Amniotic epithelial cell (primary cell): ENCODE results near the gene IQGAP1.

Experiments used
- DNase-seq: peaks from one replicate; pipeline ENCODE4 v3.0.0-alpha.2; 2010; ENCODE audit warnings: low read depth

The IQGAP1 gene

DNA sequence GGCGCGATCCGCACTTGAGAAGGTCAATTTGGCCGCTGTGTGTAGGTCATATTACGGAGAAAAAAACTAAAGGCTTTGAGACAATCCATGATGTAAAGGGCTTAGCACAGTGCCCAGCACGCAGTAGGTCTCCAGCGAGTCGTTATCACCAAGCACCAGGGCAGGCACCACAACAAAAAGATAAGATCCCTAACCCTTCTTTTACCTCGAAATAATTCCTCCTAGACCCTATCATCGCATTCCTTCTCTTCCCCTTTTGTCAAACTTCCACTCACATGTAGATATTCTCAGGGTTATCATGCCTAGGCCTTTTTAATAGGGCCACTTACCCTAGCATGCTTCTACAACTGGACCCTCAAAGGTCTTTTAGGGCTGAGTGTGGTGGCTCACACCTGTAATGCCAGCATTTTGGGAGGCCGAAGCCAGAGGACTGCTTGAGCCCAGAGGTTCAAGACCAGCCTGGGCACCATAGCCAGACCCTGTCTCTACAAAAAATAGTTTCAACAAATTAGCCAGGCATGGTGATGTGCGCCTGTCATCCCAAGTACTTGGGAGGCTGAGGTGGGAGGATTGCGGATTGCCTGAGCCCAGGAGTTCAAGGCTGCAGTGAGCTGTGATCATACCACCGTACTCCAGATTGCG is 22.5 kb upstream of the IQGAP1 start:
- no peak for DNase-seq

GRCh38 chr15:90367576-90367975 is 20.5 kb upstream of the IQGAP1 start:
- DNase-seq: peak; percentile 31

DNA sequence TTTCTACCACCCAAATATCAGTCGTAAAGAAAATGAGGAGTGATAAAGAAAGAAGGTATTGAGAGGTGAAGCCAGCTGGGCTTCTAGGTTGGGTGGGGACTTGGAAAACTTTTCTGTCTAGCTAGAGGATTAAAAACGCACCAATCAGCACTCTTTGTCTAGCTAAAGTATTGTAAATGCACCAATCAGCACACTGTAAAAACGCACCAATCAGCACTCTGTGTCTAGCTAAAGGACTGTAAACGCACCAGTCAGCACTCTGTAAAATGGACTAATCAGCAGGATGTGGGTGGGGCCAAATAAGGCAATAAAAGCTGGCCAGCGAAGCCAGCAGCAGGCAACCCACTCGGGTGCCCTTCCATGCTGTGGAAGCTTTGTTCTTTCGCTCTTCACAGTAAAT is 13.0 kb upstream of the IQGAP1 start:
- DNase-seq: no peak

GRCh38 chr15:90376789-90377188 is 11.3 kb upstream of the IQGAP1 start:
- no peak for DNase-seq

DNA sequence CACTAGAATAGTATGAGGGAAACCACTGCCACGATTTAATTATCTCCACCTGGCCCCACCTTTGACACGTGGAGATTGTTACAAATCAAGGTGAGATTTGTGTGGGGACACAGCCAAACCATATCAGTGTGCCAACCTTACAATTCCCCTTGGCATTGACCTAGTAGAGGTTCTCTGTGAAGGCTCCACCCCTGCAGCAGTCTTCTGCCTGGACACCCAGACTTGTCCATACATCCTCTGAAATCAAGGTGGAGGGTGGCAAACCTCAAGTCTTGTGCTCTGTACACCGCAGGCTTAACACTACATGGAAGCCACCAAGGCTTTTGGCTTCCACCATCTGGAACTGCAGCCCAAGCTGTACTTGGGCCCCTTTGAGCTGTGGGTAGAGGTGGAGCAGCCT is 8.8 kb upstream of the IQGAP1 start:
- DNase-seq: no peak

DNA sequence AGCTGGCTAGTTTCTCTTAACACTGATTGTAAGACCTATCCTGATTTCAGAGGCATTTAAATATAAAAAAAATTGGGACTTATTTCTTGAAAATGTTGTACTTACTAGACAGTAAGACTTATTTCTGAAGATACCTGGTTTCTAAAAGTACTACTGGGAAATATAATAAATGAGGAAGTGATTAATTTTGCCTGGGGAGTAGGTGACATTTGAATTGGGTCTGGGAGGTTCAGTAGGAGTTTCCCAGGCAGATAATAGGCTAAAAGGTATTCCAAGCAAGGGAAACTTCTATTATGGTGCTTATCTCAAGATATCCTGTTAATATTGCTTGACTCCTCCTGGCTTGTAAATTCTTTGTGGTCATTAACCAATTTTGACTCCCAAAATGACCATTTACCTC is 6.5 kb upstream of the IQGAP1 start:
- no peak for DNase-seq

GRCh38 chr15:90382320-90382719 is 5.7 kb upstream of the IQGAP1 start:
- peak; percentile 53 for DNase-seq

- no peak for DNase-seq
These were observed 1.8 kb upstream of the IQGAP1 start for GRCh38 chr15:90386221-90386620.

DNA sequence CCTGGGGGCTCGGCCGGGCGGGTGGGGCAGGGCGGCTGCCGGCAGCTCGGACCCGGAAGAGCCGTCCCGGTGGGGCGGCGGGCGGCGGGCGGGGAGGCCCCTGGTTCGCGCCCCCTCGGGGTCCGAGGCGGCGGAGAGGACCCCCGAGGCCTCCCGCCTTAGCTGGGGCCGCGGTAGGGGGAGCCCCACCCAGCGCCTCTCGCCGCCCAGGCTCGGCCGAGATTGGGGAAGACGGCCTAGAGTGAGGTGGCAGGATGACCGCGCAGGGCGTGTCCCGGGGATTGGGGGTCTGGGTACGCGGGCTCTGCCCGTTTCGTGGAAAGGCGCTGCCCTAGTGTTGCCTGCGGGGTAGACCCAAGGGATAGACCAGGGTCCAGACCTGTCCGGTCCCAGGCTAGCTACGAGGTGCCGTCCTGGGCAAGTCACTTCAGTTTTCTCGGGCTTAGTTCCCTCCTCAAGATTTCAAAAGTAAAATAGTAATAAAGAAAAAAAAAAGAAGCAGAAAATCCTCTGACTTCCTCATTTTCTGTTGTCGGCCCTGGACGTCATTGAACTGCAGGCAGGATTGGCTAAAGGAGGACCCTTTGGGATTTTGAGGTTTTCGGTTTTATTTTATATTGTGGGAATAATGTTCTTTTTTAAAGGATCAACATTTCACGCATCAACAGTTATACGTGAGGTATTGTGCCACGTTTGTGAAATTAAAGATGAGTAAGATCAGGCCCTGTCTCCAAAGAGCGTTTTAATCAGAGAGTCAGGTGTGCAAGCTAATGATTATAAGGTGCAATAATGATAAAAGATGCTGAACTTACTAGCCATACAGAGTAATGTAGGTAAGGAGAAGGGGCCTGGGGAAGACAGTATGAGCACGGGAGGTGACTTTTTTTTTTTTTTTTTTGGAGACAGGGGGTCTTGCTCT is 679 bp downstream of the IQGAP1 start:
- no peak for DNase-seq

- DNase-seq: no peak
These were observed 1.5 kb downstream of the IQGAP1 start for GRCh38 chr15:90389513-90389912.

DNA sequence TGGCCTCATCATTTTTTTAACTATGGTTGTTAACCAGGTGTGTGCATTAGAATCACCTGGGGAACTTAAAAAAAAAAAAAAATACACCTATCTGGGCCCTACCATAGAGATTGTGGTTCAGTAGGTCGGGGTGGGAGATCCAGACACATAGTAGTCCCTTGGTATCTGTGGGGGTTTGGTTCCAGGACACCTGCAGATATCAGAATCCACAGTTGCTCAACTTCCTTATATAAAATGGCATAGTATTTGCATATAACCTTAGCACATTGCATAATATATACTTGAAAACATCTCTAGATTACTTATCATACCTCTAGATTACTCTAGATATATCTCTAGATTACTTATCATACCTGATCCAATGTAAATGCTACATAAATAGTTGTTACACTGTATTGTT is 5.0 kb downstream of the IQGAP1 start:
- no peak for DNase-seq

GRCh38 chr15:90394074-90394473 is 6.0 kb downstream of the IQGAP1 start:
- DNase-seq: no peak

GRCh38 chr15:90394748-90395442 is 6.9 kb downstream of the IQGAP1 start:
- DNase-seq: no peak

DNA sequence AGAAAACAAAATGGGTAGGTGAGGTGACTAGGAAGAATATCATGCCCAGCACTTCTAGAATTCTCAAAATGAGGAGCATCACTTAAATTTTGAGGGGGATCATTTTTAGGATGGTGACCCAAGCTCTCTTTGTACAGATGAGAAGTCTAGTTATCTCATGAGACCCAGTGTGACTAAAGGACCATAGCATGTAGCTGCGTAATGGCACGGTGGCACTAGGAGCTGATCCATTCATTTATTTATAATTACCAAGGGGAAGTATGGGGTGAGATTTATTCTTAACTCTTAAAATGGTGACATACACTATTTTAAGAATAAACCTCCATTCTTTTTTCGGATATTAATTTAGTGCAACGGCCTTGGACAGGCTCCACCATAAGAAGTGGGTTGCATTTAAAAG is 8.3 kb downstream of the IQGAP1 start:
- no peak for DNase-seq

- DNase-seq: peak; percentile 54
These were observed 12.1 kb downstream of the IQGAP1 start for GRCh38 chr15:90400005-90400758.

DNA sequence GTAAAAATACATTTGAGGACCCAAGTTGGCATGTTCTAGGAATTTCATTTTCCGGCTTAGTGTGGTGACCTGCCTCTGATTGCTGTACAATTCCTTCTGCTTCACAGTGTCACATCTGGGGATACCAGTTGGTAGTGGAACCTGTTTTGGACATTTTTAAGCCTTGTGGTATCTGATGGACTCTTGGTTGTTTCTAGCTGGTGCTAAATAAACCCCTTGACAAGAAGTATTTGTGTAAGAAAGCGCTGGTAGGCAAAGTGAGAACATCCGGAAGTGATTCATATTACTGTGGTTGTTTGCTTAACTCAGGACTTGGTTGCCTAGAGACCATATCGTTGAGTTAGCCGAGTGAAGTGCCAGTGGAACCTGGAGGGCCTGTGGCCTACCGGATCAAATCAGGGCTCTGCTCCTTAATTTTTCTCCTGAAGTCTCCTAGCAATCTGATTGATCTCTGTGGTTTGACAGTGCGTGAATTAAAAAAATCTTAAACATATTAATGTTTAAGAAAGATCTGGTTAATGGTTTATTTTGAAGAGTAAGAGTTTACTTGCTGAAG is 12.8 kb downstream of the IQGAP1 start:
- peak; percentile 98 for DNase-seq

DNA sequence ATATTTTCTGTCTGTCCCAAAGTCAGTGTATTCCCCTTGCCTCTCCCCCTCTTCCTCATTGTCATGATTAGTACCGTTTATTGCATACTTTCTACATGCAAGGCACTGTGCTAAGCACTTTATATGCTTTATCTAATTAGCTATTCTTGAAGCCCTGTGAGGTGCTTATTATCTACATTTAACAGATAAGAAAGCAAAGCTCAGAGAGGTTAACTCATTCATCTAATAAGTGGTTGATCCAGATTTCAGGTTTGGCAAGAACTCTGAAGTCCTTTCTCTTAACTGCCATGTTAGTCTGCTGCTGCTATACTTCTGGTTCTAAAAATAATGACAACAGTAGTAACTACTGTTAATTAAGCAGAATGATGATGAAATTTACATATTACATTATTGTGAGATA is 13.5 kb downstream of the IQGAP1 start:
- DNase-seq: peak; percentile 33

GRCh38 chr15:90402223-90402622 is 14.2 kb downstream of the IQGAP1 start:
- DNase-seq: peak; percentile 84

- no peak for DNase-seq
These were observed 14.7 kb downstream of the IQGAP1 start for GRCh38 chr15:90402767-90403166.

- DNase-seq: no peak
These were observed 17.1 kb downstream of the IQGAP1 start for GRCh38 chr15:90405055-90405607.

DNA sequence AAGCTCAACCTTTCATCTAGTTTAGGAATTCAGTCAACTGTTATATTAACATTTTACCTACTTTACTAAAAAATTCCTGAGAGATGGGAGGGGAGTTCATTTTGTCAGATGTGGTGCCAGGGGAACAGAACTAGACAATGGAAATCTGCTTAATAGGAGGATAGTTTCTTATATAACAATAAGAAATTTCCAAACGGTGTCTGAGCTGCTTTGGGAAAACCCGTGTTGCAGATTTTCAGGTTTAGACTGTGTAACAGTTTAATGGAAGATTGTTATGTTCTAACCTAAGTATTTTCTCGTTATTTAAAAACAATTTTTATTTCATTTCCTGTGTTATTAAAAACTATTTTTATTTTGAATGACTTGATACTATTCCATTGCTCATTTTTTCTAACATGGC is 19.3 kb downstream of the IQGAP1 start:
- DNase-seq: no peak
